NCI-H748 (cell line): ENCODE measurements around the gene CALN1.
"Not testable (repeated sequence)": the region's sequence is repeated elsewhere in the genome, so short reads cannot be mapped to it uniquely, and the experiment has no call there.

Experiments used
- DNase-seq: peaks from one replicate; lab custom pipeline; 2025; ENCODE audit not compliant: unreplicated experiment; lab: John Stamatoyannopoulos, UW

Gene CALN1

GRCh38 chr7:71990138-71990462, 422.0 kb downstream of the CALN1 start:
- DNase-seq: no peak

DNA sequence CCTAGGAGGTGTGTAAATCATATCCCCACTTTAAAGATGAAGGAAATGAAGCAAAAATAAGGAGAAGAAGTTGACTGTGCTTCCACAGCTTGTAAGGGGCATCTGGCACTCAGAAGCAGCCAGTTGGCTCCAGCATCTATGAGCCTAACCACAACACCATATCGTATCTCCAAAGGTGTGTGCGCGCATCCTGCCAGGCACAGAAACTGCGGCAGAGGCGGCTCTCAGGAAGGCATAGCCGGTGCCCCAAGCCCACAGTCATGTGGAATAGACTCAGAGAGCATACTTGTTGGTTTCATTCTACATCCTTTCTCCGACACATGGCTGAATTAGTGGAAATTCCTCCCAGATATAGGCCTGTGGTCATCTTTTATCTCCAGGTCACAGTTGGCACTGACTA, 423.9 kb downstream of the CALN1 start:
- DNase-seq: no peak

GRCh38 chr7:71987200-71987767, 424.9 kb downstream of the CALN1 start:
- no peak for DNase-seq

DNA sequence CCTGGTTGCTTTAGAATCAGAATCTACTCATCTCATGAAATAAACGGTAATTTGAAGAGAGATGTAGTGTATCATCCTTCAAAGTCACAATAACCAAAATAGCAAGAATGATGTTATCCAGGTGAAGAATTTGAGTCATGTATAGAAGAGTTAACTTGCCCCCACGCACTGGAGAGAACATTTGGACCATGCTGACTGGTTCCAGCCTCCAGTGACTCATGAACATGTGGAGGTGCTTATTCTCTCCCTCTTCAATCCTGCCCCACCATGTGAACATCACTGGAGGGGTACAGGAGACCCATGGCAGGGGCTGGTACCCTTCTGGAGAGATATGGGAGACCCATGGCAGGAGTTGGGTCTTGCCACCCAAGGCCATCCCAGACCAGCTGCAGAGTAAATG, 427.8 kb downstream of the CALN1 start:
- DNase-seq: no peak

GRCh38 chr7:71982851-71983250, 429.3 kb downstream of the CALN1 start:
- peak; percentile 68 for DNase-seq

- peak; percentile 3 for DNase-seq
These were observed 435.5 kb downstream of the CALN1 start for GRCh38 chr7:71976645-71977044.

- DNase-seq: no peak
These were observed 437.5 kb downstream of the CALN1 start for GRCh38 chr7:71974611-71975010.

DNA sequence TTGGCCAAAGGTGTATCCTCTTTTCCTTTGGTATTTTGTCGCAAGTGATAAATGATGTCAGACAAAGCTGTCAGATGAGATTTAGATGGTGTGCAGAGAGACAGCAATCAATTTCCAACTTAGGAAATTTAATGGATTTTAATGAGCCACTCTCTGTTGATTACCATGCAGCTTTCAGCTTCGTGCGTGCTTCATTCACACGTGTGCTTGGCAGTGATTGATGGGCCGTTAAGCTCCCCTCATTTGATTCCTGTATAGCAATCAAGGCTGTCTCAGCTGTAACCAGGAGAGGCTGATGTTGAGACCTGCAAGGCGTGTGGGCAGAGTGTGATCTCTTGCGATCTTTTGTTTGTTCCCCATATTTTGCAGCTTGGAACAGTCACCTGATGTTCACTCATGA, 439.6 kb downstream of the CALN1 start:
- peak; percentile 87 for DNase-seq

DNA sequence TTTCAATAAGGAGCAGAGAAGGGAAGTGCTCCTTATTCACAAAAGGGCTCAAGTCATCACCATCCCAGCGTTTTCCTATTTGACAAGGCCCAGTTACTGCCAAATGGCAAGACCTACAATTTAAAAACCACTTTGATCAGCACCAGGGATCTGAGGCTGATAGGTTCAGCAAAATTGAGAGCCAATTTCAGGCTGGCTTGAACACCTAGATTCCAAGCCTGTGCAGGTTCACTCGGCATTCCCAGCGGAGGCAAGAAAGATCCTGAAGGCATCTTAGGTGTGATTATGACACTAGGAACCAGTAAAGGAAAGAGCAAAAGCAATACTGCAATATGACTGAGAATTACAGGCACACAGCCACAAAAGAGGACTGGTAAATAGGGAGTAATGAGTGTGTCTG, 441.4 kb downstream of the CALN1 start:
- DNase-seq: no peak

DNA sequence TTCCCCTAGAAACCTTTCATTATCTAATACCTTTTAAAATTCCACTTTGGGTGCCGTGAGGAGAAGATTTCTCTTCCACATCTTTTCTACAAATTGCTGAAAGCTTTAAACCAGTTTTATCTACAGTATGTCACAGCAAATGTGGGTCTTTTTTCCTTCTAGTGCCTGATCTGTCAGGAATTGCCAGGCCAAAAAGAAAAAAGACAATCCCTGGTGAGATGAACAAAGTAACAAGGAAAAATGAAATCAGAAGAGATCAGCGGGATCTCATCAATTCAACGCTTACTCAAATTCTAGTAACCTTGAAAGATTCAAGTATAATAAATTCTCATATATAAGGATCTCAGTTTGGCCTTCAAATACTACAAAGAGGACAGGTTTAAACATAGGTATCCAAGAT, 449.5 kb downstream of the CALN1 start:
- DNase-seq: no peak

- no peak for DNase-seq
These were observed 450.9 kb downstream of the CALN1 start for GRCh38 chr7:71961283-71961682.

GRCh38 chr7:71942115-71942514, 470.0 kb downstream of the CALN1 start:
- DNase-seq: no peak

GRCh38 chr7:71937840-71938371, 474.2 kb downstream of the CALN1 start:
- no peak for DNase-seq

GRCh38 chr7:71935674-71936073, 476.5 kb downstream of the CALN1 start:
- DNase-seq: no peak

DNA sequence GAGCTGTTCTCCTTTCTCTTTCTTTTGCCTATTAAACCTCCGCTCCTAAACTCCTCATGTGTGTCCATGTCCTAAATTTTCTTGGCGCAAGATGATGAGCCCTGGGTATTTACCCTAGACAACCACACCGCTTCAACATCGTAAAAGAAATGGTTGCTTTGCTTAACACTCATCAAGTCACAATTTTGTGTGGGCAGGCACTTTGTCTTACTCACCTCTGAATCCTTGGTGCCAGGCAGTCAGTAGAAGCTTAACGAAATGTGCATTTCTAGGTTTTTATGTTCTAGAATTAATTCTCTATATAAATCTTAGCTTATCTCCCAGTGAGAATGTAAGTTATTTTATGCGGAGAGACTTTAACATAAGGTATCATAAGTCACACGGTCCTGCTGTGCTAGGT, 478.7 kb downstream of the CALN1 start:
- no peak for DNase-seq

DNA sequence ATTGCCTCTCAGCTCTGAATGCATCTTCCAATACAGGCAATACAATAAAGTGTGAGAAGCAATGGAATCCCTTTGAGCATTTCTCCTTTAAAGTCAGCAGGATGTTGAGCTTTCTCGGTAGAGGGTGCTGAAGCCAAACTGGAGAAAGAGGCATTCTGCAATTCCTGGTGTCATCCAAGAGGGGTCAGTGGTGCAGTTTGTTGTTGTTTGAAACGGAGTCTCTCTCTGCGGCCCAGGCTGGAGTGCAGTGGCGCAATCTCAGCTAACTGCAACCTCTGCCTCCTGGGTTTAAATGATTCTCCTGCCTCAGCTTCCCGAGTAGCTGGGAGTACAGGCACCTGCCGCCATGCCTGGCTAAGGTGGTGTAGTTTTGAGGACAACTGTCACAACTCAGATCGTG, 486.5 kb downstream of the CALN1 start:
- DNase-seq: peak; percentile 24

GRCh38 chr7:71914204-71914603, 497.9 kb downstream of the CALN1 start:
- not testable (repeated sequence) for DNase-seq

DNA sequence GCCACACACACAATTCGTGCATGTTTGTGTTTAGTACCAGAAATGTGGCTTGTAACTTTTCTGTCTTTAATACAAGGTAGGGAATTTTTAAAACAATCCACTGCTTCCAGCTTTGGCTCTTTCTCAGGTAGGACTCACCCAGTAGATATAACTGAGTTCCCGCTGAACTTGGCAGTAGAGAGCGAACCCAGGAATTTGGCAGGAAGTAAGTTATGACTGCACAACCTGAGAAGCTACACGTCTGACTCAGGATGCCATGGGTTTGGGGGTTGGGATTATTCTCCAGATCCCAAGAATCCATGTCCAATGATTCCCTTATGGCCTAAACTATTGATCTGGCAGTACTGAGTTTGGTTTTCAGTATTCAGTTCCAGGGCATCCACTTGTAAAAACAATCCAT, 499.7 kb downstream of the CALN1 start:
- no peak for DNase-seq

GRCh38 chr7:71911051-71911450, 501.1 kb downstream of the CALN1 start:
- no peak for DNase-seq

GRCh38 chr7:71905821-71906220, 506.3 kb downstream of the CALN1 start:
- no peak for DNase-seq

DNA sequence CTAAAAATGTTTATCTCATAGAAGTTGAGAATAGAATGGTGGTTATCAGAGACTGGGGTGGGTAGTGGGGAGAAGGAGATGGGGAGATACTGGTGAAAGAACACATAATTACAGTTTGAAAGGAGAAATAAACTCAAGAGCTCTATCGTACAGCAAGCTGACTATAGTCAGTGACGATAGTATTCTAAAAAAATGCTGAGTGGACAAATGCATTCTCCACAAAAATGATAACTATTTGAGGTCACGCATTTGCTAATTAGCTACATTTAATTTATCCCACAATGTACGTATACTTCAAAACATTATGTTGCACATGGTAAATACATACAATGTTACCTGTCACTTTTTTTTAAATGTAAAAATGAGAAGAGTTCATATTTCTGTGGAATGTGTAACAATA, 507.7 kb downstream of the CALN1 start:
- DNase-seq: no peak

- DNase-seq: no peak
These were observed 511.6 kb downstream of the CALN1 start for GRCh38 chr7:71900556-71900955.

- DNase-seq: no peak
These were observed 515.6 kb downstream of the CALN1 start for GRCh38 chr7:71896535-71896934.

DNA sequence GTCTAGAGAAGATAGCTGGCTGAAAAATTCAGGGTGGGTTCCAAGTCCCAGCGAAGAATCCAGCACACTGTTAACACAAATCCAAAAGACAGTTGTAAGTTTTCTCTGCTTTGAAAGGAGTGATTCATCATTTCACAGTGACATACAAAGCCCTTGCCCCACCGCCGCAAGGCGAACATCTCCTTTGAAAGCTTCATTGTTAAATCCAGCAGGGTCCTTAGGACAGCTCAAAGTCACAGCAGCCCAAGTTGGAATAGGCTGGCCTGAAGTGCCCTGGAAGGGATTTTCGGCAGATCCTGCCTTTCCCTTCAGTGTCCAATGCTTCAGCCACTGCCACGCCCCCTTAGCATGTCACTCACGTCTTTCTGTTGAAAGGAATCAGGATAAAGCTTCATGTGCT, 526.1 kb downstream of the CALN1 start:
- DNase-seq: peak; percentile 31
